Renal cortical epithelial cell (primary cell): ENCODE measurements around the gene NTM. TPM values are rescaled to one million over a fixed set of nuclear protein-coding genes. Genes with fewer than 3 reads are reported as not detected.

Source experiments
- DNase-seq: peaks from one replicate; pipeline ENCODE4 v3.0.0-alpha.2; 2011; ENCODE audit warnings: low read depth
- total RNA-seq: library from RNA; depleted of rRNA; stranded (reverse); fragments of >200 nt; gene quantifications from 2 replicates; pipeline ENCODE4 v1.2.3, GENCODE V29; 2014

NTM gene
- total RNA-seq, 1 donor from 2014 or later, result 0.85 TPM

GRCh38 chr11:131601586-131601985 is 231.2 kb downstream of the NTM start:
- no peak for DNase-seq

GRCh38 chr11:131602431-131602830 is 232.0 kb downstream of the NTM start:
- no peak for DNase-seq

- no peak for DNase-seq
Measured at GRCh38 chr11:131606811-131607335, 236.5 kb downstream of the NTM start.

GRCh38 chr11:131609337-131609736 is 238.9 kb downstream of the NTM start:
- peak; percentile 63 for DNase-seq

- DNase-seq, result no peak
Measured at GRCh38 chr11:131609921-131610320, 239.5 kb downstream of the NTM start.

GRCh38 chr11:131611322-131611721 is 240.9 kb downstream of the NTM start:
- DNase-seq, result no peak

- DNase-seq, result no peak
Measured at GRCh38 chr11:131612533-131612932, 242.1 kb downstream of the NTM start.

- DNase-seq, result no peak
Measured at GRCh38 chr11:131614631-131615030, 244.2 kb downstream of the NTM start.

- DNase-seq, result no peak
Measured at GRCh38 chr11:131615611-131616010, 245.2 kb downstream of the NTM start.

- DNase-seq, result no peak
Measured at GRCh38 chr11:131616481-131617140, 246.2 kb downstream of the NTM start.

GRCh38 chr11:131618201-131618600 is 247.8 kb downstream of the NTM start:
- DNase-seq, result no peak

GRCh38 chr11:131622193-131622592 is 251.8 kb downstream of the NTM start:
- DNase-seq, result no peak

- peak; percentile 30 for DNase-seq
Measured at GRCh38 chr11:131624531-131624930, 254.1 kb downstream of the NTM start.

GRCh38 chr11:131626788-131627187 is 256.4 kb downstream of the NTM start:
- no peak for DNase-seq

- no peak for DNase-seq
Measured at GRCh38 chr11:131628739-131629138, 258.3 kb downstream of the NTM start.

- no peak for DNase-seq
Measured at GRCh38 chr11:131629925-131630540, 259.6 kb downstream of the NTM start.

- no peak for DNase-seq
Measured at GRCh38 chr11:131632971-131633370, 262.6 kb downstream of the NTM start.

GRCh38 chr11:131633921-131634715 is 263.7 kb downstream of the NTM start:
- DNase-seq, result no peak

- DNase-seq, result peak; percentile 6
Measured at GRCh38 chr11:131637469-131638175, 267.2 kb downstream of the NTM start.

GRCh38 chr11:131638889-131639288 is 268.5 kb downstream of the NTM start:
- DNase-seq, result no peak

- DNase-seq, result no peak
Measured at GRCh38 chr11:131640320-131640719, 269.9 kb downstream of the NTM start.
